Mucosa of rectum (tissue), 2 donors: ENCODE results near the gene PNPLA5.
A peak's percentile ranks its signal among the peaks of the same experiment; 100 is the strongest.
"Not testable (repeated sequence)": the region's sequence is repeated elsewhere in the genome, so short reads cannot be mapped to it uniquely, and the experiment has no call there.

ENCODE experiments used
- H3K27ac ChIP-seq, 2 donors: one replicate each; pipeline ENCODE4 v1.7.0; 2013; ENCODE audit warnings: inconsistent platforms in 2 of 2, low read depth in 2 of 2, low read length in 2 of 2
- H3K27me3 ChIP-seq, 2 donors: one replicate each; pipeline ENCODE4 v1.7.0; 2013; ENCODE audit warnings: low read length in 2 of 2; ENCODE audit not compliant: control insufficient read depth in 2 of 2, insufficient read depth in 2 of 2
- H3K36me3 ChIP-seq, 2 donors: one replicate each; pipeline ENCODE4 v1.7.0; 2013; ENCODE audit warnings: low read length in 2 of 2; ENCODE audit not compliant: control insufficient read depth in 2 of 2, insufficient read depth in 2 of 2
- H3K4me1 ChIP-seq, 2 donors: one replicate each; pipeline ENCODE4 v1.7.0; 2013; ENCODE audit warnings: low read length in 2 of 2, mild to moderate bottlenecking in 1 of 2; ENCODE audit not compliant: control insufficient read depth in 2 of 2, insufficient read depth in 2 of 2
- H3K4me3 ChIP-seq, 2 donors: one replicate each; pipeline ENCODE4 v1.7.0; 2013; ENCODE audit warnings: low read length in 2 of 2
- H3K9ac ChIP-seq, 2 donors: one replicate each; pipeline ENCODE4 v1.7.0; 2013; ENCODE audit warnings: low read length in 2 of 2, low read depth in 1 of 2, mild to moderate bottlenecking in 1 of 2
- H3K9me3 ChIP-seq, 2 donors: one replicate each; pipeline ENCODE4 v1.7.0; 2013; ENCODE audit warnings: low read length in 2 of 2; ENCODE audit not compliant: control insufficient read depth in 2 of 2
- donor health status: healthy.
- donor health status: Normal muscosa, but diverticular disease.

Gene PNPLA5

GRCh38 chr22:43923191-43923590 lies 31.4 kb upstream of the PNPLA5 start:
- no peaks in the 10 kb centered on the region for H3K36me3 ChIP-seq
- H3K4me1 ChIP-seq = no peaks in the 10 kb centered on the region
- H3K27ac ChIP-seq = no peak overlapping the region
- no peak overlapping the region for H3K9ac ChIP-seq
- peaks cover 5 to 10% of the 10 kb centered on the region in 2 donors for H3K27me3 ChIP-seq
- no peaks in the 10 kb centered on the region for H3K9me3 ChIP-seq
- H3K4me3 ChIP-seq = peak overlapping the region; percentile 26 to 56

- no peak overlapping the region for H3K9ac ChIP-seq
- no peak overlapping the region for H3K4me3 ChIP-seq
- H3K27ac ChIP-seq = no peak overlapping the region
- H3K27me3 ChIP-seq = peaks cover 5 to 10% of the 10 kb centered on the region in 2 donors
- no peaks in the 10 kb centered on the region for H3K9me3 ChIP-seq
- no peaks in the 10 kb centered on the region for H3K36me3 ChIP-seq
- no peaks in the 10 kb centered on the region for H3K4me1 ChIP-seq
Observed at GRCh38 chr22:43922123-43922522, 30.3 kb upstream of the PNPLA5 start.

GRCh38 chr22:43921370-43921769 lies 29.6 kb upstream of the PNPLA5 start:
- Histone ChIP-seq H3K9me3 (no peaks in the 10 kb centered on the region), H3K9ac (no peak overlapping the region), H3K27ac (no peak overlapping the region), H3K4me3 (no peak overlapping the region), H3K4me1 (no peaks in the 10 kb centered on the region), H3K27me3 (peaks cover 5 to 10% of the 10 kb centered on the region in 2 donors), H3K36me3 (no peaks in the 10 kb centered on the region)

GRCh38 chr22:43919106-43919973 lies 27.5 kb upstream of the PNPLA5 start:
- H3K4me3 ChIP-seq = no peak overlapping the region
- no peaks in the 10 kb centered on the region for H3K4me1 ChIP-seq
- H3K27me3 ChIP-seq = peaks cover 0 to 3% of the 10 kb centered on the region in 2 donors
- no peak overlapping the region for H3K9ac ChIP-seq
- H3K36me3 ChIP-seq = no peaks in the 10 kb centered on the region
- no peaks in the 10 kb centered on the region for H3K9me3 ChIP-seq
- no peak overlapping the region for H3K27ac ChIP-seq

GRCh38 chr22:43917521-43917920 lies 25.7 kb upstream of the PNPLA5 start:
- peaks cover 0 to 3% of the 10 kb centered on the region in 2 donors for H3K27me3 ChIP-seq
- H3K4me3 ChIP-seq = no peak overlapping the region
- no peaks in the 10 kb centered on the region for H3K4me1 ChIP-seq
- no peaks in the 10 kb centered on the region for H3K36me3 ChIP-seq
- H3K9ac ChIP-seq = no peak overlapping the region
- no peak overlapping the region for H3K27ac ChIP-seq
- no peaks in the 10 kb centered on the region for H3K9me3 ChIP-seq

GRCh38 chr22:43911351-43911750 lies 19.5 kb upstream of the PNPLA5 start:
- peaks cover 0 to 5% of the 10 kb centered on the region in 2 donors for H3K27me3 ChIP-seq
- no peak overlapping the region for H3K9ac ChIP-seq
- H3K27ac ChIP-seq = no peak overlapping the region
- H3K4me3 ChIP-seq = no peak overlapping the region
- no peaks in the 10 kb centered on the region for H3K36me3 ChIP-seq
- H3K4me1 ChIP-seq = no peaks in the 10 kb centered on the region
- no peaks in the 10 kb centered on the region for H3K9me3 ChIP-seq

- no peaks in the 10 kb centered on the region for H3K36me3 ChIP-seq
- no peak overlapping the region for H3K9ac ChIP-seq
- H3K27me3 ChIP-seq = peaks cover 0 to 5% of the 10 kb centered on the region in 2 donors
- H3K27ac ChIP-seq = no peak overlapping the region
- H3K9me3 ChIP-seq = no peaks in the 10 kb centered on the region
- no peaks in the 10 kb centered on the region for H3K4me1 ChIP-seq
- H3K4me3 ChIP-seq = no peak overlapping the region
Observed at GRCh38 chr22:43910178-43910695, 18.4 kb upstream of the PNPLA5 start.

GRCh38 chr22:43909708-43910107 lies 17.9 kb upstream of the PNPLA5 start:
- Histone ChIP-seq H3K4me3 (no peak overlapping the region), H3K9me3 (no peaks in the 10 kb centered on the region), H3K36me3 (no peaks in the 10 kb centered on the region), H3K4me1 (no peaks in the 10 kb centered on the region), H3K9ac (no peak overlapping the region), H3K27me3 (peaks cover 0 to 5% of the 10 kb centered on the region in 2 donors), H3K27ac (no peak overlapping the region)

- H3K9me3 ChIP-seq = no peaks in the 10 kb centered on the region
- H3K4me3 ChIP-seq = no peak overlapping the region
- no peak overlapping the region for H3K9ac ChIP-seq
- no peak overlapping the region for H3K27ac ChIP-seq
- H3K27me3 ChIP-seq = peaks cover 0 to 5% of the 10 kb centered on the region in 2 donors
- no peaks in the 10 kb centered on the region for H3K36me3 ChIP-seq
- no peaks in the 10 kb centered on the region for H3K4me1 ChIP-seq
Observed at GRCh38 chr22:43905681-43906080, 13.9 kb upstream of the PNPLA5 start.

GRCh38 chr22:43904412-43904811 lies 12.6 kb upstream of the PNPLA5 start:
- not testable (repeated sequence) for H3K9ac ChIP-seq, H3K27ac ChIP-seq, H3K4me3 ChIP-seq, H3K27me3 ChIP-seq, H3K4me1 ChIP-seq, H3K36me3 ChIP-seq, H3K9me3 ChIP-seq
